KMS-11 (cell line): Measurements from ENCODE around the gene GLIS2.

Source experiments
- H2AFZ ChIP-seq: fragments of 200-600 bp; sonication (generic); 2 replicates; pipeline ENCODE4 v1.6.1; 2016; ENCODE audit warnings: antibody characterized with exemption, mixed run types, low read depth
- H3K27ac ChIP-seq: fragments of 200-600 bp; sonication (generic); 2 replicates; pipeline ENCODE4 v1.6.1; 2016; ENCODE audit warnings: mild to moderate bottlenecking, mixed run types
- H3K27me3 ChIP-seq: fragments of 200-600 bp; sonication (generic); 2 replicates; pipeline ENCODE4 v1.6.1; 2017; ENCODE audit warnings: mild to moderate bottlenecking, low read depth, mixed run types, moderate library complexity; ENCODE audit not compliant: insufficient read depth
- H3K36me3 ChIP-seq: fragments of 200-600 bp; sonication (generic); 2 replicates; pipeline ENCODE4 v1.6.1; 2017; ENCODE audit warnings: mild to moderate bottlenecking, mixed run types; ENCODE audit not compliant: insufficient read depth
- H3K4me1 ChIP-seq: fragments of 200-600 bp; sonication (generic); 2 replicates; pipeline ENCODE4 v1.6.1; 2016; ENCODE audit warnings: mild to moderate bottlenecking, low read depth, mixed run types; ENCODE audit not compliant: poor library complexity, severe bottlenecking
- H3K4me2 ChIP-seq: fragments of 200-600 bp; sonication (generic); 2 replicates; pipeline ENCODE4 v1.7.0; 2016; ENCODE audit warnings: mild to moderate bottlenecking, mixed run types
- H3K4me3 ChIP-seq: fragments of 200-600 bp; sonication (generic); IDR thresholded peaks from 2 replicates; pipeline ENCODE4 v1.6.1; 2017; ENCODE audit warnings: low read depth, low read length, mixed read lengths; ENCODE audit not compliant: insufficient read depth
- H3K79me2 ChIP-seq: fragments of 200-600 bp; sonication (generic); 2 replicates; pipeline ENCODE4 v1.6.1; 2016; ENCODE audit warnings: low read depth, mixed run types; ENCODE audit not compliant: insufficient read depth
- H3K9ac ChIP-seq: fragments of 200-600 bp; sonication (generic); 2 replicates; pipeline ENCODE4 v1.6.1; 2016; ENCODE audit warnings: mild to moderate bottlenecking, mixed run types
- H4K20me1 ChIP-seq: fragments of 200-600 bp; sonication (generic); 2 replicates; pipeline ENCODE4 v1.6.1; 2016; ENCODE audit warnings: mild to moderate bottlenecking, mixed run types; ENCODE audit not compliant: insufficient read depth
- CTCF ChIP-seq: fragments of 200-600 bp; sonication (generic); conservative IDR thresholded peaks from 2 replicates; pipeline ENCODE4 v1.6.1; 2017; ENCODE audit warnings: low read depth, mild to moderate bottlenecking, antibody characterized with exemption, low read length, moderate library complexity, mixed read lengths

GLIS2 gene

GRCh38 chr16:4285167-4285566 is 30.7 kb upstream of the GLIS2 start:
- H2AFZ ChIP-seq: no peak overlapping the region
- no peak overlapping the region for H3K27ac ChIP-seq
- no peaks in the 10 kb centered on the region for H4K20me1 ChIP-seq
- no peak overlapping the region for H3K4me3 ChIP-seq
- no peaks in the 10 kb centered on the region for H3K36me3 ChIP-seq
- no peak for TF ChIP-seq CTCF
- no peak overlapping the region for H3K4me2 ChIP-seq
- H3K4me1 ChIP-seq: peaks cover 18% of the 10 kb centered on the region
- H3K27me3 ChIP-seq: no peaks in the 10 kb centered on the region
- no peaks in the 10 kb centered on the region for H3K79me2 ChIP-seq
- no peak overlapping the region for H3K9ac ChIP-seq

GRCh38 chr16:4288148-4288921 is 27.5 kb upstream of the GLIS2 start:
- H3K9ac ChIP-seq: no peak overlapping the region
- H3K27me3 ChIP-seq: no peaks in the 10 kb centered on the region
- H3K27ac ChIP-seq: no peak overlapping the region
- H3K4me2 ChIP-seq: peak overlapping the region; percentile 55; the same call in 1 of the 2 replicates
- H2AFZ ChIP-seq: peak overlapping the region; percentile 67
- TF ChIP-seq CTCF: peak; percentile 98
- no peaks in the 10 kb centered on the region for H3K79me2 ChIP-seq
- H3K36me3 ChIP-seq: no peaks in the 10 kb centered on the region
- H4K20me1 ChIP-seq: no peaks in the 10 kb centered on the region
- H3K4me3 ChIP-seq: no peak overlapping the region
- peaks cover 14% of the 10 kb centered on the region for H3K4me1 ChIP-seq

- peaks cover 14% of the 10 kb centered on the region for H3K4me1 ChIP-seq
- H3K27ac ChIP-seq: no peak overlapping the region
- no peaks in the 10 kb centered on the region for H3K27me3 ChIP-seq
- TF ChIP-seq CTCF: no peak
- no peak overlapping the region for H3K4me2 ChIP-seq
- H4K20me1 ChIP-seq: no peaks in the 10 kb centered on the region
- no peaks in the 10 kb centered on the region for H3K36me3 ChIP-seq
- H3K79me2 ChIP-seq: no peaks in the 10 kb centered on the region
- no peak overlapping the region for H3K4me3 ChIP-seq
- no peak overlapping the region for H3K9ac ChIP-seq
- no peak overlapping the region for H2AFZ ChIP-seq
Measured at GRCh38 chr16:4290236-4290830, 25.5 kb upstream of the GLIS2 start.

GRCh38 chr16:4291699-4292098 is 24.2 kb upstream of the GLIS2 start:
- Histone ChIP-seq H3K36me3 (no peaks in the 10 kb centered on the region), H3K4me3 (no peak overlapping the region), H3K4me1 (peaks cover 14% of the 10 kb centered on the region), H4K20me1 (no peaks in the 10 kb centered on the region), H3K9ac (no peak overlapping the region), H2AFZ (no peak overlapping the region), H3K27ac (no peak overlapping the region), H3K27me3 (no peaks in the 10 kb centered on the region), H3K4me2 (no peak overlapping the region), H3K79me2 (no peaks in the 10 kb centered on the region)
- TF ChIP-seq CTCF: no peak
